GM11168 (cell line): ENCODE results near the gene CNN2.

Experiments
- in situ Hi-C: fragments of 300-500 bp; cut with MboI; formaldehyde crosslinking; loops from one replicate; pipeline ENCODE4 v1.12.0; 2022; ENCODE audit warnings: low sequenced_read_pairs; ENCODE audit not compliant: unreplicated experiment

CNN2 gene

DNA sequence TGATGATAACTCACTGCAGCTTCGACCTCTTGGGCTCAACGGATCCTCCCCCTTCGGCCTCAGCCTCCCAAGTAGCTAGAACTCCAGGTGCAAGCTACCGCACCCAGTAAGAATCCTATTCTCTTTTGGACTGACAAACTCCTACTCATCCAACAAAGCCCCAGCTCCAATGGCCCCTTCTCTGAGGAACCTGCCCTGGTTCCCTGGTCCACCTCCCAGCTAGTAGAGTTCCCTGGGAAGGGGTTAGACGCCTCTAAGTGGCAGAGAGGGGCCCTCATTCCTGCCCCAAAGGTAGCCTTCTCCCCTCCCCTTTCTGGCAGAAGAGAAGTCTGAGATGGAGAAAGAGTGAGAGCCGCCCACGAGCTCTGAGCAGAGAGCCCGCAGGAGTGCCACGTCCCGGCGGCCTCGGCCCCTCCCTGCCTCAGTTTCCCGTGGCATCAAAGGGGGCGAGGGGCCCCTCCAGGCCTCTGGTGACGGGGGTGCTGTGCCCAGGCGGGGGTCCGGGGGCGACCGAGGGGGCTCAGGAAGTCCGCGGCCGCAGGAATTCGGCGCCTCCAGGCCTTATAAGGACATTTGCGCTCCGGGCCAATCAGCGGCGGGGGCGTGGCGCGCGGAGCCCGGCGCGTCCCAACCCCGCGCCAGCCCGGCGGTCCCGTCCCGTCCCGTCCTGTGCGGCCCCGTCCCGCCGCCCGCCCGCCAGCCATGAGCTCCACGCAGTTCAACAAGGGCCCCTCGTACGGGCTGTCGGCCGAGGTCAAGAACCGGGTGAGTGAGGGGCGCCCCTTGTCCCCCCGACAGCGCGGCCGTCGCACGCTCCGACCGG, at the start of gene CNN2:
Gene CNN2 (plus strand): TSS at position 649 of the 823 bp plus-strand sequence. CDS start 54 bp downstream, at position 703.
- in situ Hi-C loops = no loop called here

DNA sequence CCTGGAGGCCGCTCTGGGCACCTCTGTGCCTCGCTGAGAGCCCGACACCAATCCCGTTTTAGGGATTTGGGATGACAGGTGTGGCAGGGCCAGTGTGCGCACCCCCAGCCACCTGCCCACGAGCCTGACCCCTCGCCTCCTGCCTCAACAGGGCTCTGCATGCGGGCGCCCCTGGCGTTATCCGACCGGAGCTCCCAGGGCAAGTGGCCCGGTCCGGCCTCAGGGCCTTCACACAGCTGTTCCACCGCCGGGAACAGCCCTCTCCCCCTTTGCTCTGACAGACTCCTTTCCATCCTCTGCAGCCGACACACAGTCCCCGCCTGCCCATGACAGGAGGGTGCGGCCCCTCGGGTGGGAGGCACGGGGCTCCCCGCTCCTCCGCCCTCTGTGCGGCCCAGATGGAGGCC, 49.3 kb upstream of the CNN2 start:
- in situ Hi-C loops = no loop called here

DNA sequence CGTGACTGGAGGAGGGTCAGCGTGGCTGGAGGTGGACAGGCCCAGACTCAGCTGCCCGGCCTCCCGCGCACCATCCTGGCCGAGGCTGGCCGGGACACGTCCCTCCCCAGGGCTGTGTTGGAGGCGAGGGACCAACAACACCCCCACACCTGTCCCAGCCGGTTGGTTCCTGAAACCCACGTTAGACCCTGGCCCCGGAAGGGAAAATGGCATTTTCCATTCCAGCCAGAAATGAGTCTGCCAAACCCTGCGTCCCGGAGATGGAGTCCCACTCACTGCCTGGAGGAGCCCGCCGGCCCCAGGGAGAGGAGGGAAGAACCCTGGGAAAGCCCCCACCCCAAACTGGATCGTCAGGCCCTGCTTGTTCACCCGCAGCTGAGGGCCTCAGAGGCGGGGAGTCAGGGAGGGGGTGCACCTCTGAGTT, 47.1 kb upstream of the CNN2 start:
- in situ Hi-C loops = no loop called here

DNA sequence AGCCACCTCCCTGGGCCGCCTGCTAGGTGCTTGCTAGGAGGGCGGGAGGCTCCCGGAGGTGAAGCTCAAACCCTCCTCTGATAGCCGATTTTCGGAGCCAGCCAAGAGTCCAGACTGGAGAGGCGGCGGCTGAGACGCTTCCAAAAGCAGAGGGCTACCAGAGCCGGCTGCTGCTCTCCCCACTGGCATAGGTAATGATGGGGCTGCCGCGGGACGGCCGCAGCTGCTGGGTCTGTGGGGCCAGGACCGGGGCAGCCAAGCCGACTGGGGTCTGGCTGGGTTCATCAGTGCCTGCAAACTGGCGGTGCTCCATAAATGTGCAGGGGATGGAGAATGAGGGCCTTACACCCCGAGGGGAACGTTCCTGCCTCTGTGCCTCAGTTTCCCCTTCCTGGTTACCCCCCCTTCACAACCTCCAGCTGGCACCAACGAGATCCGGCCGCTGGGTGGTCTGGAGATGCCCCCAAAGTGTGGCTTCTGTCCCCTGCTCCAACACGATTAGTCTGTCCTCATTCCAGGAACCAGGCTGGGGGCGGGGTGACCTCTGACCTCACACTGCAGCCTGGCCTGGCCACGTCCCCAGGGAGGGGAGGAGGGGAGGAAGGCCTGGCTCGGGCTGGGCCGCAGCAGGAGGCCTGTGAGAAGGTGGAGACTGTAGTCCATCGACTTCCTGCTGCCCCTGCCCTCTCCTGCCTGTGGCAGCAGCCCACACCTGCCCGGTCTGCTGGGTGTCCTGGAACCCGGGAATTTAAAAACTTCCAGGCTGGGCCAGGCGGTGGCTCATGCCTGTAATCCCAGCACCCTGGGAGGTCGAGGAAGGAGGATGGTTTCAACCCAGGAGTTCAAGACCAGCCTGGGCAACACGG, 46.0 kb upstream of the CNN2 start:
- in situ Hi-C loops = loop anchor here (5.0 to 10.0 kb wide), 2 partner anchors 58 to 116 kb away; no protein-coding TSS in a partner anchor

DNA sequence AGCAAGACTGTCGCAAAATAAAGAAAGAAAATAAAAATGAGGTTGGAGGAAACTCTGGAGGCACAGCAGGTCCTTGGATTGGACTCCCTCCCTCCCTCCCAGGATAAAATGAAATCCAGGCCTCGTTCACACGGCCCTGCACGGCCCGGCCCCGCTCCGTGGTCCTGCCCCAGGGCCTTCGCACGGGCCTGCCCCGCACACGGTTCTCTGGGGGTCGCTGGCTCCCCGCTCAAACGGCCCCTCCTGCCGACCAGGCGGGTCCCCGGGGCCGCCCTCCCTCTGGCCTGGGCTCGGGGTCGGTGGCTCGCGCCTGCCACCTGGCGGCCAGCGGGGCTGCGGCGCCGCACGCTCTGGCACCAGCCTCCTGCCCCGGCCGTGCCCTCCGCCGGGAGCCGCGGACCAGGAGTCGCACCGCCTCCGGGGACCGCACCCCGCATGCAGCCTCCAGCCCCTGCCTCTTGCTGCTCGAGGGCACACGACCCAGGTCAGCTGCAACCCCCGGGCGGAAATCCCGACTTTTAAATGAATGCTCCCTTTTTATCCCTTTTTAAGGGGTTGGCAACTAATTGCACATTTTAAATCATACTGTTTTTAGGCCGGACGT, 43.7 kb upstream of the CNN2 start:
- in situ Hi-C loops = loop anchor here (5.0 to 10.0 kb wide), 2 partner anchors 60 to 118 kb away; no protein-coding TSS in a partner anchor

DNA sequence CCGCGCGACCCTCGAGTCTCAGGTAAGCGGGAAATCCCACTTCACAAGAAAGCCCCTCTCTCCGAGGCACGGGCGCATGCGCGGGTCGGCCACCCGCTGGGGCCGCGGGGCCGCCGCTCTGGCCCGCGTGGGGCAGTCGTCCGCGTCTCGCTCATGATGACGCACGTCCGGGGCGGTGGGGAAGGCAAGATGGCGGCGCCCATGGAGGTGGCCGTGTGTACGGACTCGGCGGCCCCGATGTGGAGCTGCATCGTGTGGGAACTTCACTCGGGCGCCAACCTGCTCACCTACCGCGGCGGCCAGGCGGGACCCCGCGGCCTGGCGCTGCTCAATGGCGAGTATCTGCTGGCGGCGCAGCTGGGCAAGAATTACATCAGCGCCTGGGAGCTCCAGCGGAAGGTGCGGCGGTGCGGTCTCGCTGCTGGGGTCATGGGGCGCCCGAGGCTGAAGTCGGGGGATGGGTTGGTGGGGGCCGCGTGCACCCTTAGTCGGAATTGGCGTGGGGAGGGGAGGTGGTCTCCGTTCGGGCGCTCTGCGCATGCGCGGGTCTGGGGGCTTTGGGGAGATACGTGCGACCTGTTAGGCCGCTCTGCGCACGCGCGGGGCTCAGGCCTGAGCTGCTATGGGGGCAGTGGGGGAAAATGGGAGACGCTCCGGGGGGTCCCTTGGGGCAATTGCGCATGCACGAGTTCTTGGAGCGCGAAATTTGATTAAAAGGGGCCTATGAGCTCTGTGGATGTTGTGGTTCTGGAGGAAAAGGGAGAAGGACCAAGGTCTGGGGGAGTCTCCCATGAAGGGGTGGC, 42.0 kb upstream of the CNN2 start, which contains the start of gene WDR18:
Gene WDR18 (plus strand): TSS at position 181 of the 803 bp plus-strand sequence. CDS start 9 bp downstream, at position 190.
- in situ Hi-C loops = loop anchor here (5.0 to 10.0 kb wide), 2 partner anchors 62 to 120 kb away; no protein-coding TSS in a partner anchor

DNA sequence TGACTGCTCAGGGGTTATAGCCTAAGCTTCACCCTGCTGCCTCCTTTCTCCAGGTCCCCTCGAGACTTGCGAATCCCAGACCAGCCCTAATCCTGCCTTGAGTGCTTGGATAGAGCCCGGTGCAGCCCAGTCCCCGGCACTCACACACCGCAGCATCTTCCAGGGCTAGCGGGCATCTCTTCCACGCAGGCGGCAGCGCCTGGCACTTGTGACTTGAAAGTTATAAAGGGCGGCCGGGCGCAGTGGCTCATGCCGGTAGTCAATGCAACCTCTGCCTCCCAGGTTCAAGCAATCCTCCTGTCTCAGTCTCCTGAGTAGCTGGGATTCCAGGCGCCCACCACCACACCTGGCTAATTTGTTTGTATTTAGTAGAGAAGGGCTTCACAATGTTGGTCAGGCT, 40.3 kb upstream of the CNN2 start:
- in situ Hi-C loops = loop anchor here (10.0 kb wide), 1 partner anchor 121 kb away; no protein-coding TSS in a partner anchor

DNA sequence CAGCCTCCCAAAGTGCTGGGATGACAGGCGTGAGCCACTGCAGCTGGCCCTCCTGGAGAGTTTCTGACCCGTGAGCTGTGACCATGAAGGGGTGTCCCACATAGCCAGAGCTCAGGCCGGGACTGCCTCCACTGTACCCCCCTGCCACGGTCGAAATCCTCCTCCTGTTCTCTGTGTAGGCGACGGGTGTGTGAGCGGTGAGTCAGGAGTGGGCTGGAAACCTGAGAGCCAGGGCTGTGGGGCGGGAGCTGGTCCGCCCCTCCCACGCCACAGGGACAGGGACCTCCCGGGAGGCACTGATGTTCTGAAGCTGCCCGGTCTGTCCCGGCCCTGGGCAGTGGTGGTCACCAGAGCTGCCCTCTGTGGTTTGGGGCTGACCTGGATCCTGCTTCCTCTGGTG, 38.3 kb upstream of the CNN2 start:
- in situ Hi-C loops = loop anchor here (10.0 kb wide), 1 partner anchor 123 kb away; no protein-coding TSS in a partner anchor

DNA sequence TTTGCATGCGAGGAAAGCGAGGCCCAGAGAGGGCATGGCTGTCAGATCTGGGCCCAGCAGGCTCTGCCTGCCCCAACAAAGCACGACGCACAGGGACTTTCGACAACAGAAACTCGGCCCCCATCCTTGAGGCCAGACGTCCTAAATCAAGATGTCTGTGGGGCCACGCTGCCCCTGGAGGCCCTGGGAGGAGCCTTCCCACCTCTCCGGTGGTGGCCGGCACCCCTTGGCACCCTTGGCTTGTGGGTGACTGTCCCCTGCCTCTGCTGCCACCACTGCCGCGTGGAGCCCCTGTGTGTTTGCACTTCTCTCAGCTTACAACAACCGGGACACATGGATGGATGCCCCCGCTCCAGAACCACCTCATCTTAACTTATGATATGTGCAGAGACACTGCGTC, 37.9 kb upstream of the CNN2 start:
- in situ Hi-C loops = loop anchor here (10.0 kb wide), 1 partner anchor 124 kb away; no protein-coding TSS in a partner anchor

DNA sequence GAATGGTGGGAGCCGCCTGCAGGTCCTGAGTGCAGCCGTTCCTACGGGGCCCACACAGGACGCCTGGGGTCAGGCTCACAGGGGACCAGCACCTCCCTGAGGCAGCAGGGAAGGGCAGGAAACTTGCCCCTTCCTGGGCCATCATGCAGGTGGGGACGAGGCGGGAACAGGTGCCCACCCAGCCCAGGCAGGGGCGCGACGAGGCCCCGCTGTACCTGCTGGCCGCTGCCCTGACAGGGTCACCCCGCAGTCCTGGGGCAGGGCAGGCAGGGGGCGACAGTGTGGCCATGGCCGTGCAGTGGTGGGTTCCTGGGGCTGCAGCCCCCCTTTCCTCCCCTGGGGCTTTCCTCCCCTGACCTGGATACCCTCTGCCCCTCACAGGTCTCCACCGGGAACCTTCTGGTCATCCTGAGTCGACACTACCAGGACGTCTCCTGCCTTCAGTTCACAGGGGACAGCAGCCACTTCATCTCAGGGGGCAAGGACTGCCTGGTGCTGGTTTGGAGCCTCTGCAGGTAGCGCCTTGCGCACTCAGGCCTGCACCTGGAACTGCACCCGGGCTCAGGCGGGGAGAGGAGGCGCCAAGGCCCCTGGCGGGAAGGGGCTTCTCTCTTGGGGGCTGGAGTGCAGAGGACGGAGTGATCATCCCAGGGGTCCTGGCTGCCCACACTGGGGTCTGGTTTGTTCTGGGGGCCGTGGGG, 36.9 kb upstream of the CNN2 start:
- in situ Hi-C loops = loop anchor here (10.0 kb wide), 1 partner anchor 125 kb away; no protein-coding TSS in a partner anchor

DNA sequence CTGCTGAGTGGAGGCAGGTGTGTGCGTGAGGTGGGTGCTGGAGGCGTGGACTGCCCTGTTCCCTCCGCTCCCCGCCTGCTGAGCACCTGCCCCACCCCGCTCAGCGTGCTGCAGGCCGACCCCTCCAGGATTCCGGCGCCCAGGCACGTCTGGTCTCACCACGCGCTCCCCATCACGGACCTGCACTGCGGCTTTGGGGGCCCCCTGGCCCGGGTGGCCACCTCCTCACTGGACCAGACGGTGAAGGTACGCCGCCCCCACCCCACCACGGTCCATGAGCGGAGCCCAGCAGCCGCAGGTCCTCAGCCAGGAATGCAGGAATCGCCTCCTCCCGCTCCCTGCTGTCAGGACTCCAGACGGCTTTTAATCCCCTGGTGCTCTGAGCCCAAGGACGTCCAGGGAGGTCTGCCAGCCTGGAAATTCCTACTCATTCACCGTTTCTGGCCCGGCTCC, 36.3 kb upstream of the CNN2 start:
- in situ Hi-C loops = no loop called here

DNA sequence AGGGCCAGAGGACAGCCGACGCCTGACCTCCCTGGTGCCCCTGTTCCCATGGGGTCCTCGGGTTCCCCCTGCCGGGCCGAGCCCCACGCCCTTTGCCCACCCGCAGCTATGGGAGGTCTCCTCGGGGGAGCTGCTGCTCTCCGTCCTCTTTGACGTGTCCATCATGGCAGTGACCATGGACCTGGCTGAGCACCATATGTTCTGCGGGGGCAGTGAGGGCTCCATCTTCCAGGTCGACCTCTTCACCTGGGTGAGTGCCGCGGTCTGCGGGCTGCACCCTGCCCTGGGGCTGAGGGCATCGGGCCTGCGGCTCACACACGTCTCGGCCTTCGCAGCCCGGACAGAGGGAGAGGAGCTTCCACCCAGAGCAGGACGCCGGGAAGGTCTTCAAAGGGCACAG, 35.7 kb upstream of the CNN2 start:
- in situ Hi-C loops = no loop called here

DNA sequence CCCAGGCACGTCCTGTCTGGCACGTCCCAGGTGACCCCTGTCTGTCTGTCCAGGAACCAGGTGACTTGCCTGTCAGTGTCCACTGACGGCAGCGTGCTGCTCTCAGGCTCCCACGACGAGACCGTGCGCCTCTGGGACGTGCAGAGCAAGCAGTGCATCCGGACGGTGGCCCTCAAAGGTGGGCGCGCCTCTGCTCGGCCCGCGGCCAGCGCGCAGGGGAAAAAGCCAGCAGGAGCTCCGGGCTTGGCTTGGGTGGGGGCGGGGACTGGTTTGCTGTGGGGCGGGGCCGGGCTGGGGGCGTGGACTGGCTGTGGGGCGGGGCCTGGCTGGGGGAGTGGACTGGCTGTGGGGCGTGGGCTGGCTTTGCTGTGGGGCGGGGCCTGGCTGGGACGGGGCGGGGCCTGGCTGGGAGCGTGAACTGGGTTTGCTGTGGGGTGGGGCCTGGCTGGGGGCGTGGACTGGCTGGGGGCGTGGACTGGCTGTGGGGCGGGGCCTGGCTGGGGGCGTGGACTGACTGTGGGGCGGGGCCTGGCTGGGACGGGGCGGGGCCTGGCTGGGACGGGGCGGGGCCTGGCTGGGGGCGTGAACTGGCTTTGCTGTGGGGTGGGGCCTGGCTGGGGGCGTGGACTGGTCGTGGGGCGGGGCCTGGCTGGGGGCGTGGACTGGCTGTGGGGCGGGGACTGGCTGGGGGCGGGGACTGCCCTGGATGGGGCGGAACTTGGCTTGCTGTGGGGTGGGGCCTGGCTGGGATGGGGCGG, 35.1 kb upstream of the CNN2 start:
- in situ Hi-C loops = no loop called here

DNA sequence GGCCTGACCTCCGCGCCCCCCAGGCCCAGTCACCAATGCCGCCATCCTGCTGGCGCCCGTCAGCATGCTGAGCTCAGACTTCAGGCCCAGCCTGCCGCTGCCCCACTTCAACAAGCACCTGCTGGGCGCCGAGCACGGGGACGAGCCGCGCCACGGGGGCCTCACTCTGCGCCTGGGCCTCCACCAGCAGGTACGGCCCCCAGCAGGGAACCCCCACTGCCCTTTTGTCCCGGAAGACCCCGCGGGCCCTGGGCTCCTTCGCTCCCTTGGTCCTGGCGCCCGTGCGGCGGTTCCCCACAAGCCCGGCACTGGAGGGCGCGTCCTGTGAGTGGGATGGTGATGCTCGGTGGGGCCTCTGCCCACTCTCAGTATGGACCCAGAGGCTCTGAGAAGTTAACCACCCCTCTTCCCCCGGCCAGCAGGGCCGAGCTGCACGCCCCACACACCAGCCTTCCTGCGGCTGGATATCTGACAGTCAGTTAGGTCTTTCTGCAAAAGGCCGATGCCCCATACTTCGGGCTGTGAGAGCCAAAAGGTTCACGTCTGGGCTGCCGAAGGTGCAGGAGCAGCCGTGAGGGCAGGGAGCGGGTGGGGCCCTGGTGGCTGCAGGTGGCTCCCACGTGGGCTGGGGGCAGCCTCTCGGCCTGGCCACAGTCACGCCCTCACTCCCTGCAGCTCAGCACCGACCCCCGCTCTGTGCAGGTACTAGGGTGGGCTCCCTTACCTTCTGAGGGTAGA, 34.3 kb upstream of the CNN2 start:
- in situ Hi-C loops = no loop called here

DNA sequence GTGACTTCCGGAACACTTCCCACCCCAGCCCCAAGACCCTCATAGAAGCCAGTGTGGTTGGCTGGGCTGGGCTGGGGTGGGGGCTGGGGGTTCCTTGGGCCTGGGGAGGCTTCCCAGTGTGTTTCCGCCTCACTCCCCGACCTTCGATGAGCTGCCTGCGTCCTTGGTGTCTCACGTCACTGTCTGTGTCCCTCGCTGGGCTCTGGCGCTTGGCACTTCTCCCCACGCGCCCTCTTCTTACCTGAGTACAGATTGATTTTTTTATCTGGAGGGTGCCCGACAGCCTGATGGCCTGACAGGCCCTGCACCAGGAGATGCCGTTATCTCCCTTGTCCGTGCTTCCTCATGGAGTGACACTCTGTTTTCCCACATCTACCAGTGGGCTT, 33.7 kb upstream of the CNN2 start:
- in situ Hi-C loops = no loop called here

DNA sequence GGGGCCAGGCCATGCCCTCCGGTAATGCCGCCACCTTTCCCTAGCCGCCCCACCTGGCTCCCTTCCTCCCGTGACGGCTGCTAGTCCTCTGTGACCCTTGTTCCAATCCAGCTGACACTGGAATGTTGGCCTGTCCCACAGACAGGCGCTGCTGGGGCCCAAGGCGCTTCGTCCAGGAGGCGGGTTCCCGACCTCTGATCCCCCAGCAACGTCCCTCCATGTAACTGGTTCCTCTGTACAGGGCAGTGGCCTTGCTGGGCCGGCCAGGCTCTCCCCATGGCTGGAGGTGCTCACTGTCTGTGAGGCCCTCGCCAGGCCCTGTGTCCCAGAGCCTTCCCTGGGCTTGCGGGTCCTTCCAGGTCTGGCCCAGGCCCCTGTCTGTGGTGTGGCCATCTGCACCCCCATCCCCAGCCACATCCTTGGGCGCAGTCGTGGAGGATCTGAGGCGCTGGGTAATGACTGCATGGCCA, 33.0 kb upstream of the CNN2 start:
- in situ Hi-C loops = no loop called here

DNA sequence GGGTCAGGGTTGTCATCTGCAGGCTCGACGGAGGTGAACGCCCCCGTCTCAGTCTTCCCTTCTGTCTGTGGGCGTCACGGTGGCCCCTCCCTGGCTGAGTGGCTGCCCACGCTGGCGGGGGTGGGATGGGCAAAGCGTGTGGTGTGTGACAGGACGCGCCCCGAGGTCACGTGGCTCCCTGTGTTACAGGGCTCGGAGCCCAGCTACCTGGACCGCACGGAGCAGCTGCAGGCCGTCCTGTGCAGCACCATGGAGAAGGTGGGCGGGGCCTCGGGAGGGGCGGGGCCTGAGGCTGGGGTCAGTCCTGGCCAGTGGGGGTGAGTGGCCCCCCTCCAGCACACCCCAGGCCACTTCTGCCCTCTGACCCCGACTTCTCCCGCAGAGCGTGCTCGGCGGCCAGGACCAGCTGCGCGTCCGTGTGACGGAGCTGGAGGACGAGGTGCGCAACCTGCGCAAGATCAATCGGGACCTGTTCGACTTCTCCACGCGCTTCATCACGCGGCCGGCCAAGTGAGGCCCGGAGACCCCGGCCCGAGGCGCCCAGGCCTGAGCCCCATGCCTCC, 32.5 kb upstream of the CNN2 start:
- in situ Hi-C loops = no loop called here
